ENCODE data around the gene TBC1D10A.

Gene TBC1D10A

GRCh38 chr22:30371981-30372380 lies 45.2 kb upstream of the TBC1D10A start:
- TF ChIP-seq REST (IDR thresholded peaks at IDR 0.05; ENCODE audit: low read depth): no peak
- no peak for TF ChIP-seq RAD21 (IDR thresholded peaks at IDR 0.05; ENCODE audit: low read depth)
- TF ChIP-seq ZBTB7A (IDR thresholded peaks at IDR 0.05; ENCODE audit: low read depth): no peak
- TF ChIP-seq CREB1 (IDR thresholded peaks at IDR 0.05; ENCODE audit: low read depth): no peak
- no peak for TF ChIP-seq USF1 (IDR thresholded peaks at IDR 0.05)
- TF ChIP-seq EGR1 (IDR thresholded peaks at IDR 0.05): no peak

- TF ChIP-seq EP300 (IDR thresholded peaks at IDR 0.05; ENCODE audit: borderline replicate concordance) (no peak), MAX (IDR thresholded peaks at IDR 0.05) (no peak), CREB1 (IDR thresholded peaks at IDR 0.05; ENCODE audit: low read depth) (no peak), TEAD4 (IDR thresholded peaks at IDR 0.05) (no peak), REST (IDR thresholded peaks at IDR 0.05; ENCODE audit: low read depth) (no peak)
Measured at GRCh38 chr22:30371321-30371720, 44.6 kb upstream of the TBC1D10A start.

GRCh38 chr22:30370641-30371230 lies 44.0 kb upstream of the TBC1D10A start:
- TF ChIP-seq MAX (IDR thresholded peaks at IDR 0.05) (no peak), EP300 (IDR thresholded peaks at IDR 0.05; ENCODE audit: borderline replicate concordance) (no peak), CREB1 (IDR thresholded peaks at IDR 0.05; ENCODE audit: low read depth) (no peak), YY1 (IDR thresholded peaks at IDR 0.05; ENCODE audit: low read depth) (no peak), TAF1 (IDR thresholded peaks at IDR 0.05; ENCODE audit: low read depth) (no peak), CEBPB (IDR thresholded peaks at IDR 0.05) (no peak)

- TF ChIP-seq ZBTB7A (IDR thresholded peaks at IDR 0.05; ENCODE audit: low read depth) (no peak), EGR1 (IDR thresholded peaks at IDR 0.05) (no peak), NFIC (IDR thresholded peaks at IDR 0.05) (no peak)
Measured at GRCh38 chr22:30368420-30368819, 41.7 kb upstream of the TBC1D10A start.

GRCh38 chr22:30365891-30366290 lies 39.1 kb upstream of the TBC1D10A start:
- TF ChIP-seq REST (IDR thresholded peaks at IDR 0.05; ENCODE audit: low read depth) (no peak), TEAD4 (IDR thresholded peaks at IDR 0.05) (no peak), CREB1 (IDR thresholded peaks at IDR 0.05; ENCODE audit: low read depth) (no peak), EGR1 (IDR thresholded peaks at IDR 0.05) (no peak), CEBPB (IDR thresholded peaks at IDR 0.05) (no peak), EP300 (IDR thresholded peaks at IDR 0.05; ENCODE audit: borderline replicate concordance) (no peak), MAX (IDR thresholded peaks at IDR 0.05) (no peak), YY1 (IDR thresholded peaks at IDR 0.05; ENCODE audit: low read depth) (no peak), TCF12 (IDR thresholded peaks at IDR 0.05; ENCODE audit: low read depth) (no peak), NFIC (IDR thresholded peaks at IDR 0.05) (no peak), RAD21 (IDR thresholded peaks at IDR 0.05; ENCODE audit: low read depth) (no peak), TAF1 (IDR thresholded peaks at IDR 0.05; ENCODE audit: low read depth) (no peak), FOXM1 (IDR thresholded peaks at IDR 0.05; ENCODE audit: borderline replicate concordance, low read depth) (no peak), ZBTB7A (IDR thresholded peaks at IDR 0.05; ENCODE audit: low read depth) (no peak), USF1 (IDR thresholded peaks at IDR 0.05) (no peak)
